ENCODE results near the gene IL13RA2. TPM values are rescaled to one million over a fixed set of nuclear protein-coding genes. Genes with fewer than 3 reads are reported as not detected.

Gene IL13RA2
- total and polyA plus RNA-seq, 2 experiments from 2014 or later, result 11.5 to 12.3 TPM

DNA sequence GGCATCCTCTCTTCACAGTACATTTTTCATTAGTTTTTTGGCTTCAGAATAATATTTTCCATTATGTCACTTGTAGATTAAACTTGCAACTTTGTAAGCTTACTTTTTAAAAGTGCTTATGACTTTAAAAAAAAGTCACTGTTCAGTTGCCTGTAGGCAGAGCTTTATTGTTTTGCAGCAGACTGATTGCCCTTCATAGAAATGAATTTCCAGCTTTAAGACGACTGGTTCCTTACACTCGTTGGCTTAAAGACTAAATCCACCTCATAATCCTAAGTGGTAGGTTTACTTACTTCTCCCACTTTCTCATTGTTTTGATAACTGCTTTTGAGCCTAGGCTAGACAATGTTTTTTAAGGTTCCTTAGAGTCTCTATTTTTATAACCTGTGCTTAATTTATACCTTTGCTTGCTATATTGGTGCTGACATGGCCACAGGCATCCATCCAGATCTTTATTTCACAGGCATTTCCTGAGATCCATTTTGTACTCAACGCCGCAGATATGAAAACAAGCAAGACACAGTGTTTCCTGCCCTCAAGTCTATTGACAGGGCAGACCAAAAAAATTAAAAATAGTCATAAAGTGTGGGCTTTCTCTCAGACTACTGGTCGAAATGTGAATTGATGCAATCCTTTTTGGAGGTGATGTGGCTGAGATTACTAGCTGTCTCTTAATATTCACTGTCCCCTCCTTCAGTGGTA lies 12.6 kb upstream of the IL13RA2 start:
- TF ChIP-seq EZH2 (IDR thresholded peaks at IDR 0.05; ENCODE audit: insufficient read depth, poor library complexity, severe bottlenecking), result no peak
- TF ChIP-seq EZH2phosphoT487 (IDR thresholded peaks at IDR 0.05; ENCODE audit: insufficient read depth, low read depth), result no peak
- Histone ChIP-seq H3K27me3 (replicated peaks; ENCODE audit: insufficient read depth) (no peaks in the 10 kb centered on the region), H3K9ac (no peak overlapping the region), H3K27ac (no peak overlapping the region), H3K4me3 (no peak overlapping the region), H3K9me3 (ENCODE audit: low read depth) (no peaks in the 10 kb centered on the region), H3K4me1 (ENCODE audit: insufficient read depth) (peaks cover 5% of the 10 kb centered on the region; the same call in 1 of the 2 replicates), H4K20me1 (ENCODE audit: insufficient read depth) (no peaks in the 10 kb centered on the region), H3K79me2 (ENCODE audit: insufficient read depth) (no peaks in the 10 kb centered on the region), H3F3A (ENCODE audit: insufficient read depth) (no peaks in the 10 kb centered on the region), H2AFZ (no peak overlapping the region), H3K36me3 (ENCODE audit: low read depth) (no peaks in the 10 kb centered on the region), H3K9me2 (ENCODE audit: insufficient read depth) (no peaks in the 10 kb centered on the region), H3K4me2 (ENCODE audit: unreplicated experiment) (no peak overlapping the region)
- WGBS, 2 experiments (ENCODE audit: low coverage in 1 of 2, low lambda C conversion rate in 2 of 2, missing lambda C conversion rate in 2 of 2), result 31 to 41% methylated on average over 5 of the region's 5 CpGs
- in situ Hi-C loops (cut with MboI), result no loop called here
- no peak for DNase-seq

DNA sequence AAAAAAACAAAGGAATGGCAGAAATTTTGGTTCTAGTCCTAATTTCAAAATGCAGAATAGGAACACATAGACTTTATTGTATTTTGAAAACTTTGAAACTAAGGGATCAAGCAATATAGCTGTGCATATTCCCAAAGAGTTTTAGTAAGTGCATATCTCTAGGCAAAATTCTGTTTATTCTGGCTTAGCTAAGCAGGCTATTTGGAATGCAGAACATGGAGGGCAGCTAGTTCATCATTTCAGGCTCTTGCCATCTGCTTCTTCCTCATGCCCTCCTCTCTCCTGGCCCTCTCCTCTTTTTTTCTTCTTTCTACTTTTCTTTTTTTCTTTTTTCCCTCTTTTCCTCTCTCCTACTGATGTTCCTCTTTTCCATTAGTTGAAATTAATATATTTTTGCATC lies 12.0 kb upstream of the IL13RA2 start:
- no peaks in the 10 kb centered on the region for H4K20me1 ChIP-seq (ENCODE audit: insufficient read depth)
- H2AFZ ChIP-seq, result no peak overlapping the region
- H3K27ac ChIP-seq, result no peak overlapping the region
- H3K4me3 ChIP-seq, result no peak overlapping the region
- no peaks in the 10 kb centered on the region for H3K9me3 ChIP-seq (ENCODE audit: low read depth)
- no peak for DNase-seq
- no peaks in the 10 kb centered on the region for H3K9me2 ChIP-seq (ENCODE audit: insufficient read depth)
- no peaks in the 10 kb centered on the region for H3F3A ChIP-seq (ENCODE audit: insufficient read depth)
- in situ Hi-C loops (cut with MboI), result no loop called here
- no peaks in the 10 kb centered on the region for H3K36me3 ChIP-seq (ENCODE audit: low read depth)
- no peak for TF ChIP-seq EZH2phosphoT487 (IDR thresholded peaks at IDR 0.05; ENCODE audit: insufficient read depth, low read depth)
- no peak for TF ChIP-seq EZH2 (IDR thresholded peaks at IDR 0.05; ENCODE audit: insufficient read depth, poor library complexity, severe bottlenecking)
- H3K4me2 ChIP-seq (ENCODE audit: unreplicated experiment), result no peak overlapping the region
- no peaks in the 10 kb centered on the region for H3K79me2 ChIP-seq (ENCODE audit: insufficient read depth)
- peaks cover 5% of the 10 kb centered on the region; the same call in 1 of the 2 replicates for H3K4me1 ChIP-seq (ENCODE audit: insufficient read depth)
- H3K9ac ChIP-seq, result no peak overlapping the region
- no peaks in the 10 kb centered on the region for H3K27me3 ChIP-seq (replicated peaks; ENCODE audit: insufficient read depth)

DNA sequence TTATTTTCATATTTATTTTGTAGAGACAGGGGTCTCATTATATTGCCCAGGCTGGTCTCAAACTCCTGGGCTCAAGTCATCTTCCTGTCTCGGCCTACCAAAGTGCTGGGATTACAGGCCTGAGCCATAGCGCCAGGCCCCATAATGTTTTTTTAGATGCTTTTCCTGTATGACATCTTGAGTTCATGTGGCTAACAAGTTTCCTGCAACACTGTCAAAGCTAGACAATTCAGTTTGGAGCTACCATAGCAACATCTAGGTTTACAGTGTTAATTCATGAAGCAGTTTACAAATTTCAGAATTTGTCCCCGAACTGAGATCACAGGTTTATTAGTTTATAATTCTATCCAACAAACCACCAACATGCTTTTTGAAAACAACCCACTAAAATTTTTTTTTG lies 6.4 kb upstream of the IL13RA2 start:
- H3K4me3 ChIP-seq, result no peak overlapping the region
- WGBS, 2 experiments (ENCODE audit: low coverage in 1 of 2, low lambda C conversion rate in 2 of 2, missing lambda C conversion rate in 2 of 2), result 59 to 70% methylated on average over 3 of the region's 3 CpGs
- TF ChIP-seq EZH2phosphoT487 (IDR thresholded peaks at IDR 0.05; ENCODE audit: insufficient read depth, low read depth) (no peak), EZH2 (IDR thresholded peaks at IDR 0.05; ENCODE audit: insufficient read depth, poor library complexity, severe bottlenecking) (no peak)
- H3K36me3 ChIP-seq (ENCODE audit: low read depth), result no peaks in the 10 kb centered on the region
- H3F3A ChIP-seq (ENCODE audit: insufficient read depth), result peaks cover 12% of the 10 kb centered on the region; the same call in 1 of the 2 replicates
- H3K79me2 ChIP-seq (ENCODE audit: insufficient read depth), result no peaks in the 10 kb centered on the region
- DNase-seq, result no peak
- no peaks in the 10 kb centered on the region for H3K9me2 ChIP-seq (ENCODE audit: insufficient read depth)
- peaks cover 40% of the 10 kb centered on the region for H3K4me1 ChIP-seq (ENCODE audit: insufficient read depth)
- no peaks in the 10 kb centered on the region for H3K9me3 ChIP-seq (ENCODE audit: low read depth)
- peak overlapping the region; percentile 63 for H3K27ac ChIP-seq
- no peak overlapping the region for H2AFZ ChIP-seq
- no peaks in the 10 kb centered on the region for H4K20me1 ChIP-seq (ENCODE audit: insufficient read depth)
- no peaks in the 10 kb centered on the region for H3K27me3 ChIP-seq (replicated peaks; ENCODE audit: insufficient read depth)
- H3K4me2 ChIP-seq (ENCODE audit: unreplicated experiment), result peak overlapping the region; percentile 28
- no peak overlapping the region for H3K9ac ChIP-seq
- in situ Hi-C loops (cut with MboI), result no loop called here

- 0 to 5% methylated on average over 2 of the region's 2 CpGs for WGBS, 2 experiments (ENCODE audit: low coverage in 1 of 2, low lambda C conversion rate in 2 of 2, missing lambda C conversion rate in 2 of 2)
Measured at GRCh38 chrX:115023139-115023538, 5.7 kb upstream of the IL13RA2 start.

More at GRCh38 chrX:115023139-115023538, 5.7 kb upstream of the IL13RA2 start:
- Histone ChIP-seq H3K4me3 (no peak overlapping the region), H3K79me2 (ENCODE audit: insufficient read depth) (no peaks in the 10 kb centered on the region), H2AFZ (no peak overlapping the region), H3K9me2 (ENCODE audit: insufficient read depth) (no peaks in the 10 kb centered on the region), H3F3A (ENCODE audit: insufficient read depth) (peaks cover 19% of the 10 kb centered on the region), H3K27me3 (replicated peaks; ENCODE audit: insufficient read depth) (no peaks in the 10 kb centered on the region), H3K9me3 (ENCODE audit: low read depth) (no peaks in the 10 kb centered on the region), H3K27ac (peak overlapping the region; percentile 63), H3K4me2 (ENCODE audit: unreplicated experiment) (peak overlapping the region; percentile 28), H3K4me1 (ENCODE audit: insufficient read depth) (peaks cover 47% of the 10 kb centered on the region), H3K36me3 (ENCODE audit: low read depth) (no peaks in the 10 kb centered on the region), H3K9ac (no peak overlapping the region), H4K20me1 (ENCODE audit: insufficient read depth) (no peaks in the 10 kb centered on the region)
- TF ChIP-seq EZH2phosphoT487 (IDR thresholded peaks at IDR 0.05; ENCODE audit: insufficient read depth, low read depth), result no peak
- no peak for TF ChIP-seq EZH2 (IDR thresholded peaks at IDR 0.05; ENCODE audit: insufficient read depth, poor library complexity, severe bottlenecking)
- DNase-seq, result peak; percentile 78
- in situ Hi-C loops (cut with MboI), result no loop called here
